Tibial nerve (tissue), 4 donors: Measurements from ENCODE around the gene NAA50. TPM values are rescaled to one million over a fixed set of nuclear protein-coding genes. Genes with fewer than 3 reads are reported as not detected.

Source experiments
- DNase-seq, 2 donors: peaks; one replicate each; pipeline ENCODE4 v3.0.0-alpha.2; 2019; ENCODE audit warnings: low spot score in 2 of 2
- H3K27ac ChIP-seq, 4 donors: fragments of 200-600 bp; sonication (generic) in 3 of 4; one replicate each; pipeline ENCODE4 v1.5.1; 2017 to 2019; ENCODE audit warnings: mild to moderate bottlenecking in 1 of 4
- H3K27me3 ChIP-seq, 2 donors: fragments of 200-600 bp; sonication (generic) in 1 of 2; one replicate each; pipeline versions ENCODE4 v1.5.1 to v1.6.0; 2017 to 2019
- H3K36me3 ChIP-seq, 3 donors: fragments of 200-600 bp; sonication (generic); one replicate each; pipeline ENCODE4 v1.5.1; 2018 to 2019
- H3K4me1 ChIP-seq, 4 donors: fragments of 200-600 bp; sonication (generic) in 3 of 4; one replicate each; pipeline ENCODE4 v1.5.1; 2017 to 2019
- H3K4me3 ChIP-seq, 4 donors: fragments of 200-600 bp; sonication (generic) in 3 of 4; one replicate each; pipeline ENCODE4 v1.5.1; 2017 to 2019; ENCODE audit warnings: mild to moderate bottlenecking in 1 of 4, moderate library complexity in 1 of 4
- H3K9me3 ChIP-seq, 4 donors: fragments of 200-600 bp; sonication (generic) in 3 of 4; one replicate each; pipeline ENCODE4 v1.5.1; 2017 to 2019
- EP300 ChIP-seq, 2 donors: sonication (generic); formaldehyde crosslinking; IDR thresholded peaks; one replicate each; pipeline ENCODE4 v1.6.1; 2017; ENCODE audit warnings: antibody characterized with exemption in 2 of 2, mild to moderate bottlenecking in 1 of 2
- POLR2A ChIP-seq, 2 donors: fragments of 450-650 bp; IDR thresholded peaks; one replicate each; pipeline ENCODE4 v1.6.1; 2017; ENCODE audit warnings: antibody characterized with exemption in 2 of 2, mild to moderate bottlenecking in 2 of 2, moderate library complexity in 2 of 2
- WGBS, 2 donors: methylation state at CpG; one replicate each; pipeline ENCODE4 v1.1.5; 2018; 5-methylcytosine and 5-hydroxymethylcytosine counted together
- total RNA-seq, 4 donors: library from RNA; depleted of rRNA; stranded (reverse); fragments of >200 nt; gene quantifications; one replicate each; pipeline ENCODE4 v1.1.0, GENCODE V29; 2016
- TF ChIP-seq, protein P1 (sequence below), 5 experiments: fragments of 200-600 bp in 3 of 5; fragments of 450-650 bp in 2 of 5; sonication (generic) in 3 of 5; IDR thresholded peaks; one replicate each; pipeline ENCODE4 v1.5.1; 2016 to 2019; ENCODE audit warnings: antibody characterized with exemption in 5 of 5, mild to moderate bottlenecking in 3 of 5, moderate library complexity in 2 of 5

Gene NAA50
- total RNA-seq, 4 donors from 2014 or later: 80.7 to 101 (median 89.0) TPM

DNA sequence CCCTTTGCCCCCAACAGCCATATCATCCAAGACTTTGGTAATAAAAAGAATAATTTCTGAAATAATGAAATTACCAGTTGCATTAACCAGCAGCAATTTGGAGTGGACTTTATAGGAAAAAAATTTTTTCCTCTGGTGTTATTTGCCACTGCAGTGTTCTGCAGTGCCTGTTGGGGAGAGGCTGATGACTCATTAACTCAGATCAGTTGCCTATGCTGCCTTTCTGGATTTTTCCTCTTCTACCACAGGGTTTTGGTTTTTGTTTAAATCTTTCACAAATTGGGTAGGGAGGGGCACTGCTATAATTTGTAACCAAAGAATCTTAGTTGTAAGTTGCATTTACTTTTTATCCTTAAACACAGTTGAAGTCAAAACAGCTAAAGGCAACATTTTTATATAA, 23.5 kb upstream of the NAA50 start:
- Histone ChIP-seq H3K36me3 (no peaks in the 10 kb centered on the region), H3K27ac (peak overlapping the region in 1 of 4 donors; percentile 22), H3K4me1 (peaks cover 0 to 4% (median 0%) of the 10 kb centered on the region in 4 donors), H3K9me3 (no peaks in the 10 kb centered on the region), H3K4me3 (no peak overlapping the region), H3K27me3 (no peaks in the 10 kb centered on the region)
- DNase-seq: no peak
- TF ChIP-seq POLR2A (IDR thresholded peaks at IDR 0.05): no peak
- TF ChIP-seq, protein P1, sequence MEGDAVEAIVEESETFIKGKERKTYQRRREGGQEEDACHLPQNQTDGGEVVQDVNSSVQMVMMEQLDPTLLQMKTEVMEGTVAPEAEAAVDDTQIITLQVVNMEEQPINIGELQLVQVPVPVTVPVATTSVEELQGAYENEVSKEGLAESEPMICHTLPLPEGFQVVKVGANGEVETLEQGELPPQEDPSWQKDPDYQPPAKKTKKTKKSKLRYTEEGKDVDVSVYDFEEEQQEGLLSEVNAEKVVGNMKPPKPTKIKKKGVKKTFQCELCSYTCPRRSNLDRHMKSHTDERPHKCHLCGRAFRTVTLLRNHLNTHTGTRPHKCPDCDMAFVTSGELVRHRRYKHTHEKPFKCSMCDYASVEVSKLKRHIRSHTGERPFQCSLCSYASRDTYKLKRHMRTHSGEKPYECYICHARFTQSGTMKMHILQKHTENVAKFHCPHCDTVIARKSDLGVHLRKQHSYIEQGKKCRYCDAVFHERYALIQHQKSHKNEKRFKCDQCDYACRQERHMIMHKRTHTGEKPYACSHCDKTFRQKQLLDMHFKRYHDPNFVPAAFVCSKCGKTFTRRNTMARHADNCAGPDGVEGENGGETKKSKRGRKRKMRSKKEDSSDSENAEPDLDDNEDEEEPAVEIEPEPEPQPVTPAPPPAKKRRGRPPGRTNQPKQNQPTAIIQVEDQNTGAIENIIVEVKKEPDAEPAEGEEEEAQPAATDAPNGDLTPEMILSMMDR (IDR thresholded peaks at IDR 0.05): no peak
- TF ChIP-seq EP300 (IDR thresholded peaks at IDR 0.05): no peak

- Histone ChIP-seq H3K4me3 (no peak overlapping the region), H3K27me3 (no peaks in the 10 kb centered on the region), H3K27ac (no peak overlapping the region), H3K9me3 (no peaks in the 10 kb centered on the region), H3K36me3 (no peaks in the 10 kb centered on the region), H3K4me1 (peaks cover 0 to 4% (median 0%) of the 10 kb centered on the region in 4 donors)
- no peak for DNase-seq
- 90 to 95% methylated on average over 2 of the region's 2 CpGs for WGBS, 2 donors
- TF ChIP-seq POLR2A (IDR thresholded peaks at IDR 0.05): no peak
Measured at GRCh38 chr3:113764698-113765097, 18.6 kb upstream of the NAA50 start.

DNA sequence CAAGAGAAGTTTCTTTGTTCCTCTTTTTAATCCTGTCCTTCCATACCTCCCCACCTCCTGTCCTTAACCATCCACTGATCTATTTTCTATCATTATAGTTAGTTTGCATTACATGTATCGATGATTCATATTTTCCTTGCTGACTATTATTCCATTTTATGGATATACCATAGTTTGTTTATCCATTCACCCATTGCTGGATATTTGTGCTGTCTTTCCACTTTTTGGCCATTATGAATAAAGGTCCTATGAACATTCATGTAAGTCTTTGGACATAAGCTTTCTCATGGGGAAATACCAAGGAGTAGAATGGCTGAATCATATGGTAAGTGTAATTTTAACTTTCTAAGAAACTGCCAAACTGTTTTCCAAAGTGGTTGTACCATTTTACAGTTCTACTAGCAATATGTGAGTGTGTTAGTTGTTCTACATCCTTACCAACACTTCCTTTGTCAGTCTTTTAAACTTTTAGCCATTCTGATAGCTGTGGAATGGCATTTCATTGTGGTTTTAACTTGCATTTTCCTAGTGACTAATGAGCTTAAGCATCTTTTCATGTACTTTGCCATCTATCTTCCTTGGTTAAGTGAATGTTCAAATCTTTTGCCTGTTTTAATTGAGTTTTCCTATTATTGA, 12.5 kb upstream of the NAA50 start:
- WGBS, 2 donors: 97 to 100% methylated on average over 1 of the region's 1 CpG
- Histone ChIP-seq H3K4me3 (no peak overlapping the region), H3K4me1 (peaks cover 0 to 9% (median 4%) of the 10 kb centered on the region in 4 donors), H3K9me3 (peaks cover 0 to 8% (median 3%) of the 10 kb centered on the region in 4 donors), H3K27me3 (no peaks in the 10 kb centered on the region), H3K36me3 (peaks cover 0 to 7% (median 0%) of the 10 kb centered on the region in 3 donors), H3K27ac (no peak overlapping the region)
- TF ChIP-seq, protein P1 (IDR thresholded peaks at IDR 0.05): no peak
- TF ChIP-seq EP300 (IDR thresholded peaks at IDR 0.05) (no peak), POLR2A (IDR thresholded peaks at IDR 0.05) (no peak)
- DNase-seq: no peak

GRCh38 chr3:113754494-113755159, 8.6 kb upstream of the NAA50 start:
- H3K9me3 ChIP-seq: peaks cover 0 to 8% (median 3%) of the 10 kb centered on the region in 4 donors
- no peaks in the 10 kb centered on the region for H3K27me3 ChIP-seq
- H3K4me1 ChIP-seq: peaks cover 0 to 22% (median 5%) of the 10 kb centered on the region in 4 donors
- DNase-seq: peak in 1 of 2 donors; percentile 46
- TF ChIP-seq POLR2A (IDR thresholded peaks at IDR 0.05): no peak
- TF ChIP-seq, protein P1 (IDR thresholded peaks at IDR 0.05): no peak
- TF ChIP-seq EP300 (IDR thresholded peaks at IDR 0.05): no peak
- H3K27ac ChIP-seq: no peak overlapping the region
- no peak overlapping the region for H3K4me3 ChIP-seq
- WGBS, 2 donors: 88 to 89% methylated on average over 5 of the region's 5 CpGs
- H3K36me3 ChIP-seq: peaks cover 0 to 7% (median 0%) of the 10 kb centered on the region in 3 donors

DNA sequence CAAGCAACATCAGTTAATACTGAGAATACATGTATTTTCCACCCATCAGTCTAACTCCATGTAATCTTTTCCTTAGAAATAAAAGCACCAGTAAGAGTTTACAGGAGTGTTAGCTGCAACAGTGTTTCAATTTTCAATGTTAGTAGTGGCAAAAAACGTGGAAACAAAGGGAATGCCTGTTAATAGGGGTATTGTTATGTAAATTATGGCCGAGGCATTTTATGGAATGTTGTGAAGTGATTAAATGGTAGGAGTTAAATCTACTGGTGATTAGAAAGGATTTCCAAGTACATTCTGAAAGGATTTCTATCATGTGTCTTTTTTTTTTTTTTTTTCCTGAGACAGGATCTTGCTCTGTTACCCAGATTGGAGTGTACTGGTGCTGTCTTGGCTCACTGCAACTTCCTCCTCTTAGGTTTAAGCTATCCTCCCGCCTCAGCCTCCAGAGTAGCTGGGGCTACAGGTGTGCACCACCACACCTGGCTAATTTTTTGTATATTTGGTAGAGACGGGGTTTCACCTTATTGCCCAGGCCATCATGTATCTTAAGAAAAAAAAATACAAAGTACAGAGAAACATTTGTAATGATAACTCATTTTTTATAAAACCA, 7.4 kb upstream of the NAA50 start:
- no peak overlapping the region for H3K4me3 ChIP-seq
- TF ChIP-seq, protein P1 (IDR thresholded peaks at IDR 0.05): no peak
- TF ChIP-seq EP300 (IDR thresholded peaks at IDR 0.05): no peak
- TF ChIP-seq POLR2A (IDR thresholded peaks at IDR 0.05): no peak
- no peak for DNase-seq
- H3K36me3 ChIP-seq: peaks cover 0 to 5% (median 0%) of the 10 kb centered on the region in 3 donors
- peaks cover 0 to 6% (median 2%) of the 10 kb centered on the region in 4 donors for H3K9me3 ChIP-seq
- H3K4me1 ChIP-seq: peaks cover 0 to 34% (median 7%) of the 10 kb centered on the region in 4 donors
- 58 to 66% methylated on average over 4 of the region's 4 CpGs for WGBS, 2 donors
- H3K27me3 ChIP-seq: no peaks in the 10 kb centered on the region
- H3K27ac ChIP-seq: no peak overlapping the region
